K562 (cell line): ENCODE data around the gene KDM2B. TPM values are rescaled to one million over a fixed set of nuclear protein-coding genes. Genes with fewer than 3 reads are reported as not detected.

Experiments used
- DPF2 ChIP-seq: fragments of 450-650 bp; IDR thresholded peaks from 2 replicates; pipeline ENCODE4 v1.6.1; 2016
- ELF1 ChIP-seq: fragments of 200-800 bp; sonication (Bioruptor generic); IDR thresholded peaks from 2 replicates; pipeline ENCODE4 v1.6.1; 2016; ENCODE audit warnings: missing genetic modification characterization, missing compliant biosample characterization
- IFI16 ChIP-seq: fragments of 250-450 bp; sonication (Bioruptor Pico); IDR thresholded peaks from 2 replicates; pipeline ENCODE4 v2.1.2; 2022; ENCODE audit warnings: mild to moderate bottlenecking, inconsistent platforms
- KDM5B ChIP-seq: fragments of 200-600 bp; sonication (generic); IDR thresholded peaks from 2 replicates; pipeline ENCODE4 v1.6.1; 2012; ENCODE audit warnings: low read depth, mild to moderate bottlenecking, moderate library complexity, low read length, control low read depth, inconsistent platforms; ENCODE audit not compliant: insufficient replicate concordance
- KLF16 ChIP-seq: IDR thresholded peaks from 2 replicates; pipeline ENCODE4 v1.6.1; 2016; ENCODE audit warnings: antibody characterized with exemption
- SMARCA4 ChIP-seq: fragments of 450-650 bp; IDR thresholded peaks from 2 replicates; pipeline ENCODE4 v1.6.1; 2016
- ZFX ChIP-seq: sonication (generic); formaldehyde crosslinking; IDR thresholded peaks from 2 replicates; pipeline ENCODE4 v1.8.0; 2022; ENCODE audit warnings: mild to moderate bottlenecking, missing genetic modification reagents, moderate library complexity
- ZNF143 ChIP-seq: sonication (generic); formaldehyde crosslinking; IDR thresholded peaks from 2 replicates; pipeline ENCODE4 v1.9.0; 2022; ENCODE audit warnings: mild to moderate bottlenecking, missing genetic modification reagents
- polyA plus RNA-seq, 8 experiments: library from polyadenylated mRNA; depleted of rRNA in 4 of 8; stranded (reverse) in 5 of 8; unstranded in 3 of 8; fragments of >200 nt; fragmentation: Nextera tagmentation in 2 of 8; fragmentation: Illumina TruSeq in 1 of 8; extraction: Ambion mirVana in 2 of 8; extraction: Trizol in 1 of 8; gene quantifications; 2 replicates each; pipeline versions ENCODE4 v1.2.1 to v1.2.3, GENCODE V29; 2011 to 2014; ENCODE audit warnings: inconsistent platforms in 1 of 8, missing spikeins in 1 of 8
- total RNA-seq, 7 experiments: library from RNA; depleted of rRNA in 6 of 7; stranded (reverse); fragments of >200 nt in 6 of 7; fragmentation: Illumina TruSeq in 2 of 7; extraction: Trizol in 2 of 7; gene quantifications; 2 replicates each; pipeline versions ENCODE4 v1.2.1 to v1.2.3, GENCODE V29; 2011 to 2021; ENCODE audit warnings: low replicate concordance in 1 of 7
- TF ChIP-seq, protein P1 (sequence below): IDR thresholded peaks from 2 replicates; pipeline ENCODE4 v1.6.1; 2016; ENCODE audit warnings: missing genetic modification characterization, missing compliant biosample characterization
- TF ChIP-seq, protein P2 (sequence below): fragments of 250-450 bp; sonication (Bioruptor Pico); IDR thresholded peaks from 2 replicates; pipeline ENCODE4 v1.9.0; 2021; ENCODE audit warnings: mild to moderate bottlenecking, inconsistent platforms
- TF ChIP-seq, protein P3 (sequence below): fragments of 450-650 bp; IDR thresholded peaks from 2 replicates; pipeline ENCODE4 v1.6.1; 2018; ENCODE audit not compliant: partially characterized antibody
- TF ChIP-seq, protein P4 (sequence below): sonication (generic); formaldehyde crosslinking; IDR thresholded peaks from 2 replicates; pipeline ENCODE4 v1.8.0; 2022; ENCODE audit warnings: missing genetic modification reagents, mild to moderate bottlenecking, borderline replicate concordance
- TF ChIP-seq, protein P5 (sequence below): sonication (generic); formaldehyde crosslinking; IDR thresholded peaks from 2 replicates; pipeline ENCODE4 v1.8.0; 2022; ENCODE audit warnings: missing genetic modification reagents, mild to moderate bottlenecking, moderate library complexity, borderline replicate concordance

Gene KDM2B
- total and polyA plus RNA-seq, 9 of the 15 experiments (the other 6 are each of a cell fraction or from before 2014, with no cell fraction given): 7.4 to 50.5 (median 22.5) TPM

DNA sequence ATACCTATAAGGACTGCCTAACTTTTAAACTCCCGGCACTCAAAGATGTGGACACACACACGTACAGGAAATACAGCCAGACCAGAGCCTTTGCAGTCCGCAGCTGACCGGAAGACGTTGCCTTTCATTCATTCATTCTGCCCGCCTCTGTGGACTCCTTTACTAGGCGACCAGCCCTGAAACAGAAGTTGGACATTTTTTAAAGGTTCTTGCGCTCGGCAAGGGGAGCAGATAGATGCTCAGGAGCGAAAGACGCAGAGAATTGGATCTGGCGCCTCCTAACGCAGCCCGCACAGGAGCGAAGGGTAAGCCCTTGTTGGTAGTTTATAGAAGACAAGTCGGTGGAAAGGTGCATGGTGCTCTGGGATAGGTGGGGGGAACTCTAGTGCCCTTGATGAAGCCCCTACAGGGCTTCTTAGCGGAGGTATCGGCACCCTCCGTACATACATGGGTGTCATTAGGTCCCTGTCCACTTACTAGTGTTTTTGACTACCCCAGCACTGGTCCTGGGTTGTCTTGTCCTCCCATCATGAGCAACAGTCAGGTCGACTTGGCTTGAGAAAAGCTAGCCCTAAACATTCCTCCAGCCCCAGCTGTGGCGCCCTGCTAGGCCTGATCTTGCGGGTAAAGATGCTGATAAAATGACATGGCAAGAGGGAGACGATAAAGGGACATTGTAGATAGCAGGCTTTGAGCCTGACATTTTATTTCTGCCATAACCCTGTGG is at the start of gene KDM2B (continued):
- TF ChIP-seq, protein P1, sequence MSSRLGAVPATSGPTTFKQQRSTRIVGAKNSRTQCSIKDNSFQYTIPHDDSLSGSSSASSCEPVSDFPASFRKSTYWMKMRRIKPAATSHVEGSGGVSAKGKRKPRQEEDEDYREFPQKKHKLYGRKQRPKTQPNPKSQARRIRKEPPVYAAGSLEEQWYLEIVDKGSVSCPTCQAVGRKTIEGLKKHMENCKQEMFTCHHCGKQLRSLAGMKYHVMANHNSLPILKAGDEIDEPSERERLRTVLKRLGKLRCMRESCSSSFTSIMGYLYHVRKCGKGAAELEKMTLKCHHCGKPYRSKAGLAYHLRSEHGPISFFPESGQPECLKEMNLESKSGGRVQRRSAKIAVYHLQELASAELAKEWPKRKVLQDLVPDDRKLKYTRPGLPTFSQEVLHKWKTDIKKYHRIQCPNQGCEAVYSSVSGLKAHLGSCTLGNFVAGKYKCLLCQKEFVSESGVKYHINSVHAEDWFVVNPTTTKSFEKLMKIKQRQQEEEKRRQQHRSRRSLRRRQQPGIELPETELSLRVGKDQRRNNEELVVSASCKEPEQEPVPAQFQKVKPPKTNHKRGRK: no peak
- TF ChIP-seq, protein P2, sequence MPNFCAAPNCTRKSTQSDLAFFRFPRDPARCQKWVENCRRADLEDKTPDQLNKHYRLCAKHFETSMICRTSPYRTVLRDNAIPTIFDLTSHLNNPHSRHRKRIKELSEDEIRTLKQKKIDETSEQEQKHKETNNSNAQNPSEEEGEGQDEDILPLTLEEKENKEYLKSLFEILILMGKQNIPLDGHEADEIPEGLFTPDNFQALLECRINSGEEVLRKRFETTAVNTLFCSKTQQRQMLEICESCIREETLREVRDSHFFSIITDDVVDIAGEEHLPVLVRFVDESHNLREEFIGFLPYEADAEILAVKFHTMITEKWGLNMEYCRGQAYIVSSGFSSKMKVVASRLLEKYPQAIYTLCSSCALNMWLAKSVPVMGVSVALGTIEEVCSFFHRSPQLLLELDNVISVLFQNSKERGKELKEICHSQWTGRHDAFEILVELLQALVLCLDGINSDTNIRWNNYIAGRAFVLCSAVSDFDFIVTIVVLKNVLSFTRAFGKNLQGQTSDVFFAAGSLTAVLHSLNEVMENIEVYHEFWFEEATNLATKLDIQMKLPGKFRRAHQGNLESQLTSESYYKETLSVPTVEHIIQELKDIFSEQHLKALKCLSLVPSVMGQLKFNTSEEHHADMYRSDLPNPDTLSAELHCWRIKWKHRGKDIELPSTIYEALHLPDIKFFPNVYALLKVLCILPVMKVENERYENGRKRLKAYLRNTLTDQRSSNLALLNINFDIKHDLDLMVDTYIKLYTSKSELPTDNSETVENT (CRISPR knock-in tag): no peak
- TF ChIP-seq ZFX: peak; percentile 50; the same call in 1 of the 2 replicates
- TF ChIP-seq, protein P3, sequence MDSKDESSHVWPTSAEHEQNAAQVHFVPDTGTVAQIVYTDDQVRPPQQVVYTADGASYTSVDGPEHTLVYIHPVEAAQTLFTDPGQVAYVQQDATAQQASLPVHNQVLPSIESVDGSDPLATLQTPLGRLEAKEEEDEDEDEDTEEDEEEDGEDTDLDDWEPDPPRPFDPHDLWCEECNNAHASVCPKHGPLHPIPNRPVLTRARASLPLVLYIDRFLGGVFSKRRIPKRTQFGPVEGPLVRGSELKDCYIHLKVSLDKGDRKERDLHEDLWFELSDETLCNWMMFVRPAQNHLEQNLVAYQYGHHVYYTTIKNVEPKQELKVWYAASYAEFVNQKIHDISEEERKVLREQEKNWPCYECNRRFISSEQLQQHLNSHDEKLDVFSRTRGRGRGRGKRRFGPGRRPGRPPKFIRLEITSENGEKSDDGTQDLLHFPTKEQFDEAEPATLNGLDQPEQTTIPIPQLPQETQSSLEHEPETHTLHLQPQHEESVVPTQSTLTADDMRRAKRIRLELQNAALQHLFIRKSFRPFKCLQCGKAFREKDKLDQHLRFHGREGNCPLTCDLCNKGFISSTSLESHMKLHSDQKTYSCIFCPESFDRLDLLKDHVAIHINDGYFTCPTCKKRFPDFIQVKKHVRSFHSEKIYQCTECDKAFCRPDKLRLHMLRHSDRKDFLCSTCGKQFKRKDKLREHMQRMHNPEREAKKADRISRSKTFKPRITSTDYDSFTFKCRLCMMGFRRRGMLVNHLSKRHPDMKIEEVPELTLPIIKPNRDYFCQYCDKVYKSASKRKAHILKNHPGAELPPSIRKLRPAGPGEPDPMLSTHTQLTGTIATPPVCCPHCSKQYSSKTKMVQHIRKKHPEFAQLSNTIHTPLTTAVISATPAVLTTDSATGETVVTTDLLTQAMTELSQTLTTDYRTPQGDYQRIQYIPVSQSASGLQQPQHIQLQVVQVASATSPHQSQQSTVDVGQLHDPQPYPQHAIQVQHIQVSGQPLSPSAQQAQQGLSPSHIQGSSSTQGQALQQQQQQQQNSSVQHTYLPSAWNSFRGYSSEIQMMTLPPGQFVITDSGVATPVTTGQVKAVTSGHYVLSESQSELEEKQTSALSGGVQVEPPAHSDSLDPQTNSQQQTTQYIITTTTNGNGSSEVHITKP: peak; percentile 3
- TF ChIP-seq, protein P4, sequence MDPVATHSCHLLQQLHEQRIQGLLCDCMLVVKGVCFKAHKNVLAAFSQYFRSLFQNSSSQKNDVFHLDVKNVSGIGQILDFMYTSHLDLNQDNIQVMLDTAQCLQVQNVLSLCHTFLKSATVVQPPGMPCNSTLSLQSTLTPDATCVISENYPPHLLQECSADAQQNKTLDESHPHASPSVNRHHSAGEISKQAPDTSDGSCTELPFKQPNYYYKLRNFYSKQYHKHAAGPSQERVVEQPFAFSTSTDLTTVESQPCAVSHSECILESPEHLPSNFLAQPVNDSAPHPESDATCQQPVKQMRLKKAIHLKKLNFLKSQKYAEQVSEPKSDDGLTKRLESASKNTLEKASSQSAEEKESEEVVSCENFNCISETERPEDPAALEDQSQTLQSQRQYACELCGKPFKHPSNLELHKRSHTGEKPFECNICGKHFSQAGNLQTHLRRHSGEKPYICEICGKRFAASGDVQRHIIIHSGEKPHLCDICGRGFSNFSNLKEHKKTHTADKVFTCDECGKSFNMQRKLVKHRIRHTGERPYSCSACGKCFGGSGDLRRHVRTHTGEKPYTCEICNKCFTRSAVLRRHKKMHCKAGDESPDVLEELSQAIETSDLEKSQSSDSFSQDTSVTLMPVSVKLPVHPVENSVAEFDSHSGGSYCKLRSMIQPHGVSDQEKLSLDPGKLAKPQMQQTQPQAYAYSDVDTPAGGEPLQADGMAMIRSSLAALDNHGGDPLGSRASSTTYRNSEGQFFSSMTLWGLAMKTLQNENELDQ (CRISPR knock-in tag): 0 out of 2 replicates have a peak, but pooled peaks have one; percentile 53
- TF ChIP-seq DPF2: peak; percentile 43; the same call in 1 of the 2 replicates
- TF ChIP-seq ELF1 (tag): 0 out of 2 replicates have a peak, but pooled peaks have one; percentile 39
- TF ChIP-seq, protein P5, sequence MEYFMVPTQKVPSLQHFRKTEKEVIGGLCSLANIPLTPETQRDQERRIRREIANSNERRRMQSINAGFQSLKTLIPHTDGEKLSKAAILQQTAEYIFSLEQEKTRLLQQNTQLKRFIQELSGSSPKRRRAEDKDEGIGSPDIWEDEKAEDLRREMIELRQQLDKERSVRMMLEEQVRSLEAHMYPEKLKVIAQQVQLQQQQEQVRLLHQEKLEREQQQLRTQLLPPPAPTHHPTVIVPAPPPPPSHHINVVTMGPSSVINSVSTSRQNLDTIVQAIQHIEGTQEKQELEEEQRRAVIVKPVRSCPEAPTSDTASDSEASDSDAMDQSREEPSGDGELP: peak; percentile 74
- TF ChIP-seq ZNF143 (CRISPR knock-in tag): 0 out of 2 replicates have a peak, but pooled peaks have one; percentile 1
- TF ChIP-seq IFI16 (CRISPR knock-in tag): 0 out of 2 replicates have a peak, but pooled peaks have one; percentile 41
- peak; percentile 6; the same call in 1 of the 2 replicates for TF ChIP-seq KLF16
- peak; percentile 30 for TF ChIP-seq KDM5B
- TF ChIP-seq SMARCA4: peak; percentile 21; the same call in 1 of the 2 replicates
